Measurements from ENCODE around the gene VPS8. TPM values are rescaled to one million over a fixed set of nuclear protein-coding genes. Genes with fewer than 3 reads are reported as not detected.
A peak's percentile ranks its signal among the peaks of the same experiment; 100 is the strongest.

VPS8 gene
- total and polyA plus RNA-seq, 2 of the 13 experiments (the other 11 are each of a cell fraction or from before 2014, with no cell fraction given), result 14.2 to 35.1 TPM

DNA sequence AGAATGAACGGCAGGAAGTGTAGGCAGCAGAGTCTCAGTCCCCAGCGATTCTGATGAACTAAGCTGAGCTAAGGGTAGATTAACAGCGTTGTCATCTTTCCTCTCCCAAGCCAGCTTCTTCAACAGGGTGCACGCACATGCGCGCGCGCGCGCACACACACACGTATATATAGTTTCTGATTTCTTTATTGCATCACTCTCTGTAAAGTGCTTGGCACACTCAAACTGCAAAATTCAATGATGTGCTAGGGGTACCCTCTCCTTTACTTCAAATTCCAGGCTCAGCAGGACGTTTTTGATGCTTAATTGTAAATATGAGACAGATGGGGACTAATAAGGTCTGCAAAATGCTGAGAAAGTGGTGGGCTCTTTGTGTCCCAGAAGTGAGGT lies 26.1 kb upstream of the VPS8 start:
- CTCF ChIA-PET (ENCODE audit: low intra/inter-chr PET ratio, low total read pairs), result no interaction called here
- TF ChIP-seq ZSCAN31 (CRISPR knock-in tag; IDR thresholded peaks at IDR 0.05; ENCODE audit: low read depth) (no peak), CEBPB (IDR thresholded peaks at IDR 0.05; ENCODE audit: borderline replicate concordance, low read depth, low read length) (peak; percentile 19; the same call in 1 of the 2 replicates), ZFP1 (CRISPR knock-in tag; IDR thresholded peaks at IDR 0.05) (no peak), SRF (IDR thresholded peaks at IDR 0.05; ENCODE audit: low read depth, low read length) (no peak), MLXIP (CRISPR knock-in tag; IDR thresholded peaks at IDR 0.05; ENCODE audit: borderline replicate concordance) (no peak)
- no peaks in the 10 kb centered on the region for H4K20me1 ChIP-seq (ENCODE audit: insufficient read depth, low read length)
- H3K9ac ChIP-seq (ENCODE audit: insufficient read depth, low read depth, low read length), result no peak overlapping the region
- H3K27me3 ChIP-seq (ENCODE audit: control insufficient read depth in 1 of 2, insufficient read depth in 2 of 2, low read length in 2 of 2), result peaks cover 2 to 31% of the 10 kb centered on the region in 2 experiments; a peak in 4 of 5 replicates
- H3K4me2 ChIP-seq (ENCODE audit: low read depth, low read length), result no peak overlapping the region
- H3K36me3 ChIP-seq (replicated peaks in 1 of 2; ENCODE audit: control insufficient read depth in 1 of 2, insufficient read depth in 2 of 2, low read length in 2 of 2), result no peaks in the 10 kb centered on the region
- no peaks in the 10 kb centered on the region for H3K9me3 ChIP-seq (ENCODE audit: low read length)
- H2AFZ ChIP-seq (ENCODE audit: low read length), result no peak overlapping the region
- H3K4me3 ChIP-seq (replicated peaks in 1 of 3; ENCODE audit: insufficient read depth in 1 of 3, low read depth in 2 of 3, low read length in 3 of 3), result no peak overlapping the region
- POLR2A ChIA-PET, result no interaction called here
- FAIRE-seq (no peak), ATAC-seq (no peak), DNase-seq (ENCODE audit: low spot score) (no peak)
- 69% methylated on average over 12 of the region's 12 CpGs for WGBS (ENCODE audit: low lambda C conversion rate)
- no peaks in the 10 kb centered on the region for H3K4me1 ChIP-seq (ENCODE audit: insufficient read depth, low read length)
- intact Hi-C loops (cut with micrococcal nuclease; ENCODE audit: unreplicated experiment) (no loop called here), in situ Hi-C loops (cut with HindIII; ENCODE audit: extremely low pct_ligation_motif_present, low pct_unique_long_range_greater_than_20kb) (no loop called here)
- H3K79me2 ChIP-seq (ENCODE audit: insufficient read depth, low read length), result no peaks in the 10 kb centered on the region
- BruUV-seq (replicated peaks), result no TSS peak
- H3K27ac ChIP-seq (ENCODE audit: extremely low read length, insufficient read depth, low read length), result no peak overlapping the region

Measured in HepG2 (cell line).